NT2/D1 (cell line): Measurements from ENCODE around the gene SHF.

Experiments
- YY1 ChIP-seq: IDR thresholded peaks from 2 replicates; pipeline ENCODE4 v1.6.1; 2011; ENCODE audit not compliant: insufficient read length, insufficient read depth
- ZNF274 ChIP-seq: IDR thresholded peaks from 2 replicates; pipeline ENCODE4 v1.6.1; 2011; ENCODE audit warnings: mild to moderate bottlenecking, low read depth, low read length

- TF ChIP-seq YY1 (no peak), ZNF274 (no peak)
These were observed 47.1 kb downstream of the SHF start for GRCh38 chr15:45140557-45141250.
